Measurements from ENCODE around the gene ZNF500. TPM values are rescaled to one million over a fixed set of nuclear protein-coding genes. Genes with fewer than 3 reads are reported as not detected.
A peak's percentile ranks its signal among the peaks of the same experiment; 100 is the strongest.
"Not testable (repeated sequence)": the region's sequence is repeated elsewhere in the genome, so short reads cannot be mapped to it uniquely, and the experiment has no call there.

Gene ZNF500
- polyA plus RNA-seq, 3 donors: 12.4 to 13.7 (median 13.4) TPM

DNA sequence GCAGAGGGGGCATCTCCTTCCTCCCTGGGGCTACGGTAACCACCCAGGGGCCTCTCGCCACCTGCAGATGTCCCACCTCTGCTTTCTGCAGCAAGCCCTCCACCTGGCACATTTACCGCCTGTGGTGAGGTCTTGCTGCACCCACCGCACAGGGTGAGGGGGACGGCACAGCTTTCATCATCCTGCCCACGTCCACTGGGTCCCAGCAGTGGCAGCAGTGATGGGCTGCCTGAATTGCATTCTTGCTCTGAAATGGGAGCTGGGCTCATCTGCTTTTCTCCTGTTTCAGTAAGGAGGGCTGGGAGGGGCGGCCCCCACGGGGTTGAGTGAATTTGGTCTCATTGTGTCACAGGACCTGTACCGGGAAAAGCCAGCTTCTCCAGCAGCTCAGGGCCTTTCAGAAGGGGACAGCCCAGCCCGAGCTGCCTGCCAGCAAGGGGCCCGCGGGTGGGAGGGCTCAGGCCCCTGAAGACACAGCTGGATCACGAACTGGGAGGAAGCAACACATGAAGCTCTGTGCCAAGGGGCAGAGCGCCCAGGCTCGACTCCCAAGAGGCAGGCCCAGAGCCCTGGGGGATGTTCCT lies 19.9 kb downstream of the ZNF500 start:
- no peak for DNase-seq (ENCODE audit: low read depth in 3 of 3, low spot score in 2 of 3)

DNA sequence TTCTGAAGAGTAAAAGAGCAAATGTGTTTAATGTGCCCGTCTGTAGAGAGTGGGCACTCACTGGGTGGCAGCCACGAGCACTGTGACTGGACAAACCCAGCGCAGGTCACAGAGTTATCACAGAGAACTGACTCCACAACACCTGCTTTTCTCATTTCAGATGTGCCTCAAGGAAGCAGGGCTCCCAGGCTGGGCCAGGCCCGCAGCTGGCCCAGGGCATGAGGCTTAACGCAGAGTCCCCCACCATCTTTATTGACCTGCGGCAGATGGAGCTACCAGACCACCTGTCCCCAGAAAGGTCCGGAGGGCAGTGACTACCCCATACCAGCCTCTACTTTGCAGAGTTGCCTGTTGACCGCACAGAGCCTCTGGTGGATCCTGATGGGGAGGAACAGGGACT lies 20.7 kb downstream of the ZNF500 start:
- no peak for DNase-seq (ENCODE audit: low read depth in 3 of 3, low spot score in 2 of 3)

- DNase-seq (ENCODE audit: low read depth in 3 of 3, low spot score in 2 of 3): no peak
Observed at GRCh38 chr16:4745274-4745569, 21.7 kb downstream of the ZNF500 start.

DNA sequence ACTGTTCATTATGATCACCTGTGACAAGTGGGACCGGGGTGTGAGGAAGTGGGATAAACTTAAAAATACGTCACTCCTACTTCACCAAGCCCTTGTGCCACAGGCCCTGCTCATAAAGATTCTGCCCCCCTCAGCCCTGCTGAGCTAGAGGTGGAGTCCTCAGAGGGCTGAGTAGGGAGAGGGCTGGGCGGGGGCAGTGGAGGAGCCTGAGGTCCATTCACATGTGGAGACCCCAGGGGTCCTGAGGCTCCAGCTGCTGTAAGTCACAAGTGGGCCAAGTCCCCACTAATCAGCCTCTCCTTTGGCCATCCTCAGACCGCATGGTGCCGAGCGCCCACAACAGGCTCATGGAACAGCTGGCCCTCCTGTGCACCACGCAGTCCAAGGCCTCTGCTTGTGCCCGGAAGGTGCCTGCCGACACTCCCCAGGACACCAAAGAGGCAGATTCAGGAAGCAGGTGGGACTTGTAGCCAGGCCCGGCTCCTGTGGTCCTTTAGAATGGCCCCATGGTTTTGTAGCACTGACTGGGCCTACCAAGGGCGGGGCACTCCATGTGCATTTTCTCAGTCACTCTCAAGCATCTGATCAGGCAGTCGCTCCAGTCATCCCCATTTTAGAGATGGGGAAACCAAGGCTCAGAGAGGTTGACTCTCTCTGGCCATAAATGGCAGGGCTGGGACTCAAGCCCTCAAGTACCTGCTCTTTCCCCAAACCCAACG lies 22.2 kb downstream of the ZNF500 start:
- DNase-seq (ENCODE audit: low read depth in 3 of 3, low spot score in 2 of 3): no peak

- no peak for DNase-seq (ENCODE audit: low read depth in 3 of 3, low spot score in 2 of 3)
Observed at GRCh38 chr16:4743226-4743878, 23.6 kb downstream of the ZNF500 start.

- DNase-seq (ENCODE audit: low read depth in 3 of 3, low spot score in 2 of 3): not testable (repeated sequence)
Observed at GRCh38 chr16:4738370-4738769, 28.6 kb downstream of the ZNF500 start.

GRCh38 chr16:4737545-4737944 lies 29.4 kb downstream of the ZNF500 start:
- DNase-seq (ENCODE audit: low read depth in 3 of 3, low spot score in 2 of 3): no peak

DNA sequence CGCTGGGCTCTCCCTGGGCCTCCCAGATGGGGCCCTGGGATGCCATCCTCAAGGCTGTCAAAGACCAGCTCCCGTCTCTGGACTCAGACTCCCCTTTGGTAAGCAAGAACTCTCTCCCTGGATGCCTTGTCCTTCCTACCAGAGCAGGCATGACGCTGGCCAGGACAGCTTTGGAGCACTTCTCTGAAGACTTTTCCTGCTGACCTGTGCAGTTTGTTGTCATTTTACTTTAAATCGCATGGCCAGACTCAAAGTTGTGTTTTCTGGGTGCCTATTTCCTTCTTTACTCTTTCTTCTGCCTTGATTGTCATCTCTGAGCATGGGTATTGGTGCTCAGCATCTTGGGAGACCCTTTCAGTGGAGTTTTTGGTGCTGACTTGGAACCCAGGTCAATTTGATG lies 30.4 kb downstream of the ZNF500 start:
- DNase-seq (ENCODE audit: low read depth in 3 of 3, low spot score in 2 of 3): no peak

DNA sequence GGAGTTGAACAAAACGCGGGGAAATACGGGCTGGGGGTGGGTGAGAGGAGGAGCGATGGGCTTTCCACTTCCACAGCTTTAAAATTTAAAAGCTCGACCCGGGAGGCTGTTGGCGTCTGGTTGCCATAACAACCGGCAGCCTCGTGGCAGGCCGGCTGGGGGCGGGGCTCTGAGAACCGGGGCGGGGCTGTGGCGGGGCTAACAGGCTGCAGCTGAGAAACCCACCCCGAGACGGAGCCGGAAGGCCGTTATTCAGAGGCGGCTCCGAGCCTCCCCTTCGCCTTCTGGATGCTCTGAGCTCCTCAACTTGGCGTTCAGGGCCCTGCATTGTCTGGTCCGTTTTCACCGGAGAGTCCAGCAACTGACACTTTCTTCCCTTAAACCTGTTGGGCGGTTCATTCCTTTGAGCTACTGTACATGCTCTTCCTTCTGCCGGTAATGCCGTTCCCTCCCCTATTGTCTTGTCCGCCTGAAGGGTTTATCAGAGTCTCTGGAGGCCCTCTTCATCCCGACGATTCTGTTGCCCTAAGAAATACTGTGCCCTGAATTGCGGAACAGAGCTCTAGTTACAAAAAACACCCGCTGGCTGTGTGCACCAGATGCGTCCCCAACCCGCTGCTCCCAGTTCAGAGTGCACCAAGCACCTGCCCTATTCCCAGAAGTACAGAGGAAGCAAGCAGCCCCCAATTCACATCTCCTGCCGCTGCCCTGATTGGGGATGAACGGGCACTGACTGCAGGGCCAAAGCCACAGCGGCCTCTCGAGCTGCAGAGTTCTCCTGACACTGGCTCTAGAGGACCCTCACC lies 32.0 kb downstream of the ZNF500 start:
- peak; percentile 56 to 72 (median 67) for DNase-seq (ENCODE audit: low read depth in 3 of 3, low spot score in 2 of 3)

DNA sequence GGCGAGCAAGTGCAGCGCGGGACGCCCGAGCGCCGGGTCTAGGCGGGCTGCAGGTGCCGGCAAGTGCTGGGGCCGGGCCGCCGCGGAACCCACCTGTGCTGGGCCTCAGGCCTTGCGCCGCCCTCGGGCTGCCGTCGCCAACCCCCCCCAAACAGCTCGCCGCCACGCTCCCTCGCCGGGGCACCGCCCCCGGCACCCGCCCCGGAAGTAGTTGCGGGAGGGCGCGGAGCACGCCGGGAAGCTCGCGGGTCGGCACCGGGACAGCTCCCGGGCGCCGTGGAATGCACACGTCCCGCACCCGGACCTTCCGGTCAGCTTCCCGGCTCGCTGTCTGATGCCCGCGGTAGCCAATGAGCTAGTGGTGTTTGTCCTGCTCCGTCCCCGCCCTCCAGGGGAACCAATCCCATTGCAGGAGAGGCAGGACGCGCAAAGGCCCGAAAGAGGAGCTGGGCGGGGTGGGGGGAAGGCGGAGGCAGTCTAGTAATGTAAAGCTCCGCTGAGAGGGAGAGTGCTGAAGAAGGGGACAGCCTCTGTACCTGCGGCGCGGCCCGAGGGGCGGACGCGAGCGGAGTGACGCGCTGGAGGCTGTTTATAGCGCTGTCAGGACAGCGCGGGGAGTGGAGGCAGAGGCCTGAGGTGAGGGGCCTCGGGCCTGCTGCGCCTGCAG lies 32.8 kb downstream of the ZNF500 start, which contains the start of the genes ANKS3 and DNAAF8:
Gene ANKS3 (minus strand): TSS at position 209 of the 667 bp plus-strand sequence. CDS start 4,122 bp downstream, outside the sequence.
Gene DNAAF8 (plus strand): TSS at position 475 of the 667 bp plus-strand sequence. CDS start 1,978 bp downstream, outside the sequence.
- peak; percentile 70 to 90 (median 77) for DNase-seq (ENCODE audit: low read depth in 3 of 3, low spot score in 2 of 3)

DNA sequence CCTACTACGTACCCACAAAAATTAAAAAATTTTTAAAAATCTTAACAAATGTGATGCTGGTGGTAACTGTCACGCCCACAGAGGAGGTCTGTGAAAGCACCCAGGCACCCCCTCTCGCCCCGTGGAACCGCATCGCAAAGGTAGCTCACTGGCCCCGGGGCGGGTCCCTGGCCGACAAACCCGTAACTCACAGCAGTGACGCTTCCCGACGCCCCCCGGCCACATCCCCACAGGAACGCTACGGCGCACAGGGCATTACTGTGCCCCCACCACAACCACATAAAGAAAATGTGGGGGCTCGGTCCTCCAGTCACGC lies 33.3 kb downstream of the ZNF500 start:
- DNase-seq (ENCODE audit: low read depth in 3 of 3, low spot score in 2 of 3): no peak

DNA sequence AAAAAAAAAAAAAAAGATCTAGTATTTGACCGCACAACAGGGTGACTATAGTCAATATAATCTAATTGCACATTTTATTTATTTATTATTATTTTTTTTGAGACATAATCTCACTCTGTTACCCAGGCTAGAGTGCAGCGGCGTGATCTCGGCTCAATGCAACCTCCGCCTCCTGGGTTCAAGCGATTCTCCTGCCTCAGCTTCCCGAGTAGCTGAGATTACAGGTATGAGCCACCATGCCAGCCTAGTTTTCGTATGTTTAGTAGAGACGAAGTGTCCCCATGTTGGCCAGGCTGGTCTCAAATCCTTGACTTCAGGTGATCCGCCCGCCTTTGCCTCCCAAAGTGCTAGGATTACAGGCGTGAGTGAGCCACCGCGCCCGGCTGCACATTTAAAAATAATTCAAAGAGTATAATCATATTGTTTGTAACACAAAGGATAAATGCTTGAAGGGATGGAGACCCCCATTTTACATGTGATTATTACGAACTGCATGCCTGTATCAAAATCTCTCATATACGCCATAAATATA lies 33.7 kb downstream of the ZNF500 start:
- no peak for DNase-seq (ENCODE audit: low read depth in 3 of 3, low spot score in 2 of 3)

DNA sequence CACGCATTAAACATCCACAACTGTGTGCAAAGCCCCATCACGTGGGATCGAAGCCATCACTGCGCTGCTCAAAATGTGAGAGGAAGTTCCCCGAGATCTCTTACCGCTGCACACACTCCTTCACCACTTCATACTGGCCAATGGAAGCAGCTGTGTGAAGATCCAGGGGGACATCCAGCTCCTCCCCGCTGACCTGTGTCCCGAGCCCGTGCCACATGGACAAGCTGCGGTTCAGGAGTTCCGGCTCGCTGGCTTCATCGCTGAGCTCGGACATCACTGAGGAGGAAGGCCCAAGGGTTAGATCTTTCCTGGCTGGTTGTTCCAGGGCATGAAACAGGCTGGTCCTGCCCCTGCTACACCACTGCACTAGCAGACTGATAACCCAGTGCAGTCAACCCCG lies 37.1 kb downstream of the ZNF500 start:
- DNase-seq (ENCODE audit: low read depth in 3 of 3, low spot score in 2 of 3): no peak

GRCh38 chr16:4728676-4729075 lies 38.3 kb downstream of the ZNF500 start:
- no peak for DNase-seq (ENCODE audit: low read depth in 3 of 3, low spot score in 2 of 3)

- no peak for DNase-seq (ENCODE audit: low read depth in 3 of 3, low spot score in 2 of 3)
Observed at GRCh38 chr16:4726616-4727015, 40.3 kb downstream of the ZNF500 start.

GRCh38 chr16:4724661-4725270 lies 42.2 kb downstream of the ZNF500 start:
- no peak for DNase-seq (ENCODE audit: low read depth in 3 of 3, low spot score in 2 of 3)

GRCh38 chr16:4723071-4723767 lies 43.7 kb downstream of the ZNF500 start:
- no peak for DNase-seq (ENCODE audit: low read depth in 3 of 3, low spot score in 2 of 3)

DNA sequence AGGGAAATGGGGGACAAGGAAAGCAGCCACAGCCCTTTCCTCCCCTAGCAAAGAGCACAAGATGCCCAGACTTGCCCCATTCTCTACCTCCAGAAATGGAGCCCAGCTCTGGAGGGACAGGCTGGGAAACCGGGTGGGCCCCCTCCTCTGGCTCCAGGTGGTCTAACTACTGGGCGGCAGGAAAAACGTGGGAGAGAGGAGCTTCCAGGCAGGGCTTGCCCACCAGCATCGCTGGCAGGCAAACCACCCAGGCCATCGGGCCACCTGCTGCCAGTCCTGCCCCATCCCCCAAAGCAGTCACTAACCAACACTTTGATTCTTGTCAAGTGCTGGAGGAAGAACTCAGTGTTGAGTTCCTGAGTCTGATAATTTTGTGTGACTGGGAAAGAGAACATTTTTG lies 48.5 kb downstream of the ZNF500 start:
- DNase-seq (ENCODE audit: low read depth in 3 of 3, low spot score in 2 of 3): no peak

GRCh38 chr16:4714996-4715395 lies 52.0 kb downstream of the ZNF500 start:
- no peak for DNase-seq (ENCODE audit: low read depth in 3 of 3, low spot score in 2 of 3)

Measured in right renal cortex interstitium (tissue), 3 donors.